BJ (cell line): ENCODE results near the gene ZEB2. TPM values are rescaled to one million over a fixed set of nuclear protein-coding genes. Genes with fewer than 3 reads are reported as not detected.

Experiments
- CTCF ChIA-PET: fragments of 350-600 bp; formaldehyde crosslinking; extraction: SDS; loops from one replicate; lab custom pipeline; 2021; ENCODE audit warnings: antibody characterized with exemption, inconsistent platforms; lab: Yijun Ruan, JAX
- POLR2A ChIA-PET: fragments of 300-600 bp; sonication (Branson Sonifier 250); formaldehyde crosslinking; extraction: SDS; loops from one replicate; lab custom pipeline; 2021; ENCODE audit warnings: antibody characterized with exemption; lab: Charles Lee
- DNase-seq: peaks from one replicate; pipeline ENCODE4 v3.0.0-alpha.2; 2011; ENCODE audit warnings: low read depth
- H3K27me3 ChIP-seq: 2 replicates; pipeline ENCODE4 v1.6.0; 2011; ENCODE audit warnings: low read length; ENCODE audit not compliant: control insufficient read depth, insufficient read depth
- H3K36me3 ChIP-seq: 2 replicates; pipeline ENCODE4 v1.5.1; 2011; ENCODE audit warnings: low read length; ENCODE audit not compliant: control insufficient read depth, insufficient read depth
- H3K4me3 ChIP-seq: 2 replicates; pipeline ENCODE4 v1.5.1; 2011; ENCODE audit warnings: low read depth, mild to moderate bottlenecking, control low read depth, low read length
- polyA plus RNA-seq: library from polyadenylated mRNA; depleted of rRNA; stranded (reverse); fragments of >200 nt; gene quantifications from 2 replicates; pipeline ENCODE4 v1.2.3, GENCODE V29; 2011
- TF ChIP-seq, protein P1 (sequence below): IDR thresholded peaks from 2 replicates; pipeline ENCODE4 v1.5.1; 2011; ENCODE audit warnings: low read depth, mild to moderate bottlenecking, control low read depth, inconsistent platforms, low read length, moderate library complexity; ENCODE audit not compliant: insufficient read depth

Gene ZEB2
- polyA plus RNA-seq, 1 experiment, result 60.2 TPM

GRCh38 chr2:144498277-144498676, 21.6 kb downstream of the ZEB2 start:
- no peaks in the 10 kb centered on the region for H3K27me3 ChIP-seq
- TF ChIP-seq, protein P1, sequence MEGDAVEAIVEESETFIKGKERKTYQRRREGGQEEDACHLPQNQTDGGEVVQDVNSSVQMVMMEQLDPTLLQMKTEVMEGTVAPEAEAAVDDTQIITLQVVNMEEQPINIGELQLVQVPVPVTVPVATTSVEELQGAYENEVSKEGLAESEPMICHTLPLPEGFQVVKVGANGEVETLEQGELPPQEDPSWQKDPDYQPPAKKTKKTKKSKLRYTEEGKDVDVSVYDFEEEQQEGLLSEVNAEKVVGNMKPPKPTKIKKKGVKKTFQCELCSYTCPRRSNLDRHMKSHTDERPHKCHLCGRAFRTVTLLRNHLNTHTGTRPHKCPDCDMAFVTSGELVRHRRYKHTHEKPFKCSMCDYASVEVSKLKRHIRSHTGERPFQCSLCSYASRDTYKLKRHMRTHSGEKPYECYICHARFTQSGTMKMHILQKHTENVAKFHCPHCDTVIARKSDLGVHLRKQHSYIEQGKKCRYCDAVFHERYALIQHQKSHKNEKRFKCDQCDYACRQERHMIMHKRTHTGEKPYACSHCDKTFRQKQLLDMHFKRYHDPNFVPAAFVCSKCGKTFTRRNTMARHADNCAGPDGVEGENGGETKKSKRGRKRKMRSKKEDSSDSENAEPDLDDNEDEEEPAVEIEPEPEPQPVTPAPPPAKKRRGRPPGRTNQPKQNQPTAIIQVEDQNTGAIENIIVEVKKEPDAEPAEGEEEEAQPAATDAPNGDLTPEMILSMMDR, result no peak
- no peak overlapping the region for H3K4me3 ChIP-seq
- no peaks in the 10 kb centered on the region; the same call in 1 of the 2 replicates for H3K36me3 ChIP-seq
- CTCF ChIA-PET, result no interaction called here
- no peak for DNase-seq
- POLR2A ChIA-PET, result no interaction called here

GRCh38 chr2:144496977-144497598, 22.8 kb downstream of the ZEB2 start:
- Histone ChIP-seq H3K4me3 (no peak overlapping the region), H3K27me3 (no peaks in the 10 kb centered on the region), H3K36me3 (no peaks in the 10 kb centered on the region; the same call in 1 of the 2 replicates)
- TF ChIP-seq, protein P1, result no peak
- no peak for DNase-seq
- ChIA-PET POLR2A (no interaction called here), CTCF (interaction anchor here (1.2 kb wide), 1 partner anchor 9 kb away, joined by 4 read pairs; no protein-coding TSS in a partner anchor)

DNA sequence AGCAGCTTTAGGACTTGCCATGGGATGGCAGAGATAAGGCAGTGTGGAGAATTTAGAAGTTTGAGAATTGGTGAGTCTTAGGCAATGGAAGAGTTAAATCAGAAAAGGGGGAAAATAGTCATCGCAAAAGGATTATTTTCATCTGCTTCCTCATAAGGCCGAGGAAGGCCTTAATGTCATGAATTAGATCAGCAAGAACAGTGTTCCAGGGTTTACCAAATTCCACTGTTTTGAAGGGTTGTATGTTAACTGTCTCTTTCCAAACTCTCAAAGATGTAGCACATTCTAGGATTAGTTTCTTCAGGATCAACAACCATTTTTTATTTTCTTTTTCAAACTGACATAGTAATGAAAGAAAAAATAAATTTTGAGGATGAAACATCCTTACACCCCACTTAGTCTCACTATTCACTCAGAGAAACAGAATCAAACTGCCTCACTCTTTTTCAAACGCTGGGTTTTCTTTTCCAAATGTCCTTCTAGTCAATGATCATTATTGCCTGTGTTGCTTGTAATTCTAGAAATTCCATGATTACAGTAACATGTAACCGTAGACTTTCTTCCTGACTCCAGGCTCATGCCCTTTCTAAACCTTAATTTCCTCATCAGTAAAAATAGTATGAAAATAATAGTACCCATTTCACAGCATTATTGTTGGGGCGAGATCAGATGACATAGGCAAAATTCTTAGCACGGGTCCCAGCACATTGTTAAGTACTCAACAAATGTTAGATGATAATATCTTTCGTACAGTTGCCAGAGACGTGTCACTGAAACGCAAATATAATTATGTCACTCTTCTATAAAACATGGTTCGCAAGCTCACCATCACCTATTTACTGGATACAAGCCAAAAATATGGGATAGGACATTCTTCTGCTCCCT, 23.6 kb downstream of the ZEB2 start:
- TF ChIP-seq, protein P1, result no peak
- Histone ChIP-seq H3K36me3 (no peaks in the 10 kb centered on the region), H3K27me3 (no peaks in the 10 kb centered on the region), H3K4me3 (no peak overlapping the region)
- DNase-seq, result no peak
- CTCF ChIA-PET, result interaction anchor here (0.7 to 1.2 kb wide), 2 partner anchors 8 to 47 kb away, joined by 4 read pairs; no protein-coding TSS in a partner anchor
- POLR2A ChIA-PET, result no interaction called here

DNA sequence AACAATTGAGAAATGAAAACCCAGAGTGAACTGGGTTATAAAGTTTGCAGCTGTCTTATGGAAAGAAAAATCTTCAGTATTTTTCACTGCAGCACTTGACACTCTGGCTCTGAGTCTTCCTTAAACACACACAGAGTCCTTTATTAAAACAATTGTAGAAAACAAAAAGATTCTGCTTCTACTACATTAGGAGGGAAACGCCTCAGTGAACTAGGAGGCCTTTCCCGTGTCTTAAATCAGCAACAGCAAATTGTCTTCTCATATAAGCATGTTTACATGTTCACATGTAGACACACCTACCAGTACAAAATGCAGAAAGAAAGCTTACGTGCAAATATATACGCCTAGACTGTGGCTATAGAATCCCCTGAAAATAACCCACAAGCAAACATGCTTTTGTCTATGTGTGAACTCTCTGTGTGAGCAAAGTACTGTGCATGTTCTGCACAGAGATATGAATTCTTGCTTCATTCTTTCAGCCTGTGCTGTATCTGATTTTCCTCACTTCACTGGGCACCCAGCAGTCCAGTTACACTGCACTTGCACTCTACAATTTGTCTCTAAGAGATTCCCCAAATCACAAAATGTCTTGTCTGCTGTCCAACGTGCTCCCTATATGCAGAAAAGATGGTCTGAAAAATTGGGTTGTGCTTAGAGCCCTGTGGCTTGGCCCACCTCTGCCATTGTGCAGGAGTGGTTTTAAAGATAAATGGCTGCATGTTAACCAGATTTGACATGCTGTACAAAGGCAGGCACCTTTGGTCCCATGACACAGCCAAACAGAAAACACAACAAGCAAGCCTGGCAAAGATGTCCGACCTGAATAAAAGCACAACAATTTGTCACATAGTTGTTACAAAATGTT, 24.5 kb downstream of the ZEB2 start:
- CTCF ChIA-PET, result interaction anchor here (0.7 kb wide), 1 partner anchor 46 kb away, joined by 4 read pairs; no protein-coding TSS in a partner anchor

More for the DNA sequence above, 24.5 kb downstream of the ZEB2 start:
- POLR2A ChIA-PET, result no interaction called here
- H3K4me3 ChIP-seq, result no peak overlapping the region
- no peak for DNase-seq
- H3K27me3 ChIP-seq, result no peaks in the 10 kb centered on the region
- TF ChIP-seq, protein P1, result no peak
- H3K36me3 ChIP-seq, result peaks cover 3% of the 10 kb centered on the region
